GM12878 (cell line): ENCODE data around the gene PMS1.

Source experiments
- EZH2 ChIP-seq: IDR thresholded peaks from 2 replicates; pipeline ENCODE4 v1.6.1; 2012; ENCODE audit warnings: low read depth, mild to moderate bottlenecking, control low read depth, inconsistent platforms, low read length, borderline replicate concordance; ENCODE audit not compliant: control insufficient read depth
- NR2C2 ChIP-seq: IDR thresholded peaks from 2 replicates; pipeline ENCODE4 v1.6.1; 2011; ENCODE audit warnings: borderline replicate concordance, low read depth; ENCODE audit not compliant: control insufficient read depth, insufficient read length
- POLR2A ChIP-seq: IDR thresholded peaks from 2 replicates; pipeline ENCODE4 v1.6.1; 2011; ENCODE audit warnings: low read depth, mild to moderate bottlenecking, low read length
- RB1 ChIP-seq: fragments of 450-650 bp; formaldehyde crosslinking; IDR thresholded peaks from 2 replicates; pipeline ENCODE4 v1.6.1; 2017; ENCODE audit warnings: mild to moderate bottlenecking, borderline replicate concordance
- TF ChIP-seq, protein P1 (sequence below): IDR thresholded peaks from 2 replicates; pipeline ENCODE4 v1.6.1; 2012; ENCODE audit warnings: low read depth, low read length, improper control_type of control experiment
- TF ChIP-seq, protein P2 (sequence below), 3 experiments: IDR thresholded peaks in 2 of 3; conservative IDR thresholded peaks in 1 of 3; 2 replicates each; pipeline ENCODE4 v1.5.1; 2011; ENCODE audit warnings: low read depth in 3 of 3, low read length in 3 of 3, mild to moderate bottlenecking in 3 of 3, control low read depth in 2 of 3, moderate library complexity in 2 of 3, inconsistent platforms in 1 of 3, mixed read lengths in 1 of 3; ENCODE audit not compliant: control insufficient read depth in 2 of 3, insufficient read depth in 1 of 3; ENCODE audit errors: extremely low read depth in 1 of 3
- TF ChIP-seq, protein P3 (sequence below): fragments of 450-650 bp; formaldehyde crosslinking; IDR thresholded peaks from 2 replicates; pipeline ENCODE4 v1.5.0; 2022; ENCODE audit warnings: mild to moderate bottlenecking, missing genetic modification characterization
- TF ChIP-seq, protein P4 (sequence below): fragments of 450-650 bp; formaldehyde crosslinking; IDR thresholded peaks from 2 replicates; pipeline ENCODE4 v1.4.0; 2022; ENCODE audit warnings: mild to moderate bottlenecking, moderate library complexity
- TF ChIP-seq, protein P5 (sequence below): IDR thresholded peaks from 2 replicates; pipeline ENCODE4 v1.6.1; 2011; ENCODE audit warnings: low read depth, mild to moderate bottlenecking, low read length, moderate library complexity, borderline replicate concordance; ENCODE audit errors: extremely low read depth

DNA sequence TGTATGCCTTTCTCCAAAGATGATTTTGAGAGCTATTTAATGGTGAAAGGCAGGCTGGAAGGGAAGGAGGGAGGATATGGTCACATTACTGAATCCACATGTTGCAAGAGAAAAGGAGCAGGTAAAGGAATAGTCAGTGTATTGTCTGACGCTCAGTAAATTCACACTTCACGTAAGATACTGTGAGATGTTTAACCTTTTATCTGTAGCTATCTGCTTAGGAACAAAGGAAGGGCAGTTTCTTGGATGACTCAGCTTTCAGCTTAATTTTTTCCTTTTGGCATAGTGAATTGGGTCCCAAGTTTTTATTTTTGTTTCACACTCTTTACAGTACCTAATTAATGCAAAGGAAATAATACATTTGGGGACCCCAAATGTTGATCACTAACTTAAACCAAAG lies 96.2 kb downstream of the PMS1 start:
- TF ChIP-seq, protein P1, sequence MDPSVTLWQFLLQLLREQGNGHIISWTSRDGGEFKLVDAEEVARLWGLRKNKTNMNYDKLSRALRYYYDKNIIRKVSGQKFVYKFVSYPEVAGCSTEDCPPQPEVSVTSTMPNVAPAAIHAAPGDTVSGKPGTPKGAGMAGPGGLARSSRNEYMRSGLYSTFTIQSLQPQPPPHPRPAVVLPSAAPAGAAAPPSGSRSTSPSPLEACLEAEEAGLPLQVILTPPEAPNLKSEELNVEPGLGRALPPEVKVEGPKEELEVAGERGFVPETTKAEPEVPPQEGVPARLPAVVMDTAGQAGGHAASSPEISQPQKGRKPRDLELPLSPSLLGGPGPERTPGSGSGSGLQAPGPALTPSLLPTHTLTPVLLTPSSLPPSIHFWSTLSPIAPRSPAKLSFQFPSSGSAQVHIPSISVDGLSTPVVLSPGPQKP: no peak
- TF ChIP-seq, protein P2, sequence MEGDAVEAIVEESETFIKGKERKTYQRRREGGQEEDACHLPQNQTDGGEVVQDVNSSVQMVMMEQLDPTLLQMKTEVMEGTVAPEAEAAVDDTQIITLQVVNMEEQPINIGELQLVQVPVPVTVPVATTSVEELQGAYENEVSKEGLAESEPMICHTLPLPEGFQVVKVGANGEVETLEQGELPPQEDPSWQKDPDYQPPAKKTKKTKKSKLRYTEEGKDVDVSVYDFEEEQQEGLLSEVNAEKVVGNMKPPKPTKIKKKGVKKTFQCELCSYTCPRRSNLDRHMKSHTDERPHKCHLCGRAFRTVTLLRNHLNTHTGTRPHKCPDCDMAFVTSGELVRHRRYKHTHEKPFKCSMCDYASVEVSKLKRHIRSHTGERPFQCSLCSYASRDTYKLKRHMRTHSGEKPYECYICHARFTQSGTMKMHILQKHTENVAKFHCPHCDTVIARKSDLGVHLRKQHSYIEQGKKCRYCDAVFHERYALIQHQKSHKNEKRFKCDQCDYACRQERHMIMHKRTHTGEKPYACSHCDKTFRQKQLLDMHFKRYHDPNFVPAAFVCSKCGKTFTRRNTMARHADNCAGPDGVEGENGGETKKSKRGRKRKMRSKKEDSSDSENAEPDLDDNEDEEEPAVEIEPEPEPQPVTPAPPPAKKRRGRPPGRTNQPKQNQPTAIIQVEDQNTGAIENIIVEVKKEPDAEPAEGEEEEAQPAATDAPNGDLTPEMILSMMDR (IDR thresholded peaks at IDR 0.05 in 2 of 3, conservative IDR thresholded peaks at IDR 0.05 in 1 of 3; ENCODE audit: control insufficient read depth in 2 of 3, extremely low read depth in 1 of 3, insufficient read depth in 1 of 3, low read depth in 3 of 3, low read length in 3 of 3): no peak
- TF ChIP-seq, protein P3, sequence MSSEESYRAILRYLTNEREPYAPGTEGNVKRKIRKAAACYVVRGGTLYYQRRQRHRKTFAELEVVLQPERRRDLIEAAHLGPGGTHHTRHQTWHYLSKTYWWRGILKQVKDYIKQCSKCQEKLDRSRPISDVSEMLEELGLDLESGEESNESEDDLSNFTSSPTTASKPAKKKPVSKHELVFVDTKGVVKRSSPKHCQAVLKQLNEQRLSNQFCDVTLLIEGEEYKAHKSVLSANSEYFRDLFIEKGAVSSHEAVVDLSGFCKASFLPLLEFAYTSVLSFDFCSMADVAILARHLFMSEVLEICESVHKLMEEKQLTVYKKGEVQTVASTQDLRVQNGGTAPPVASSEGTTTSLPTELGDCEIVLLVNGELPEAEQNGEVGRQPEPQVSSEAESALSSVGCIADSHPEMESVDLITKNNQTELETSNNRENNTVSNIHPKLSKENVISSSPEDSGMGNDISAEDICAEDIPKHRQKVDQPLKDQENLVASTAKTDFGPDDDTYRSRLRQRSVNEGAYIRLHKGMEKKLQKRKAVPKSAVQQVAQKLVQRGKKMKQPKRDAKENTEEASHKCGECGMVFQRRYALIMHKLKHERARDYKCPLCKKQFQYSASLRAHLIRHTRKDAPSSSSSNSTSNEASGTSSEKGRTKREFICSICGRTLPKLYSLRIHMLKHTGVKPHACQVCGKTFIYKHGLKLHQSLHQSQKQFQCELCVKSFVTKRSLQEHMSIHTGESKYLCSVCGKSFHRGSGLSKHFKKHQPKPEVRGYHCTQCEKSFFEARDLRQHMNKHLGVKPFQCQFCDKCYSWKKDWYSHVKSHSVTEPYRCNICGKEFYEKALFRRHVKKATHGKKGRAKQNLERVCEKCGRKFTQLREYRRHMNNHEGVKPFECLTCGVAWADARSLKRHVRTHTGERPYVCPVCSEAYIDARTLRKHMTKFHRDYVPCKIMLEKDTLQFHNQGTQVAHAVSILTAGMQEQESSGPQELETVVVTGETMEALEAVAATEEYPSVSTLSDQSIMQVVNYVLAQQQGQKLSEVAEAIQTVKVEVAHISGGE (CRISPR knock-in tag): no peak
- TF ChIP-seq EZH2: no peak
- no peak for TF ChIP-seq NR2C2
- TF ChIP-seq, protein P4, sequence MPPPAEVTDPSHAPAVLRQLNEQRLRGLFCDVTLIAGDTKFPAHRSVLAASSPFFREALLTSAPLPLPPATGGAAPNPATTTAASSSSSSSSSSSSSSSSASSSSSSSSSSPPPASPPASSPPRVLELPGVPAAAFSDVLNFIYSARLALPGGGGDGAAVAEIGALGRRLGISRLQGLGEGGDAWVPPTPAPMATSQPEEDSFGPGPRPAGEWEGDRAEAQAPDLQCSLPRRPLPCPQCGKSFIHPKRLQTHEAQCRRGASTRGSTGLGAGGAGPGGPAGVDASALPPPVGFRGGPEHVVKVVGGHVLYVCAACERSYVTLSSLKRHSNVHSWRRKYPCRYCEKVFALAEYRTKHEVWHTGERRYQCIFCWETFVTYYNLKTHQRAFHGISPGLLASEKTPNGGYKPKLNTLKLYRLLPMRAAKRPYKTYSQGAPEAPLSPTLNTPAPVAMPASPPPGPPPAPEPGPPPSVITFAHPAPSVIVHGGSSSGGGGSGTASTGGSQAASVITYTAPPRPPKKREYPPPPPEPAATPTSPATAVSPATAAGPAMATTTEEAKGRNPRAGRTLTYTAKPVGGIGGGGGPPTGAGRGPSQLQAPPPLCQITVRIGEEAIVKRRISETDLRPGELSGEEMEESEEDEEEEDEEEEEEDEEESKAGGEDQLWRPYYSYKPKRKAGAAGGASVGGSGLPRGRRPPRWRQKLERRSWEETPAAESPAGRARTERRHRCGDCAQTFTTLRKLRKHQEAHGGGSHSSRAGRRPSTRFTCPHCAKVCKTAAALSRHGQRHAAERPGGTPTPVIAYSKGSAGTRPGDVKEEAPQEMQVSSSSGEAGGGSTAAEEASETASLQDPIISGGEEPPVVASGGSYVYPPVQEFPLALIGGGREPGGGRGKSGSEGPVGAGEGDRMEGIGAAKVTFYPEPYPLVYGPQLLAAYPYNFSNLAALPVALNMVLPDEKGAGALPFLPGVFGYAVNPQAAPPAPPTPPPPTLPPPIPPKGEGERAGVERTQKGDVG (CRISPR knock-in tag): no peak
- no peak for TF ChIP-seq POLR2A
- TF ChIP-seq, protein P5, sequence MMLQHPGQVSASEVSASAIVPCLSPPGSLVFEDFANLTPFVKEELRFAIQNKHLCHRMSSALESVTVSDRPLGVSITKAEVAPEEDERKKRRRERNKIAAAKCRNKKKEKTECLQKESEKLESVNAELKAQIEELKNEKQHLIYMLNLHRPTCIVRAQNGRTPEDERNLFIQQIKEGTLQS: no peak
- no peak for TF ChIP-seq RB1
